ENCODE data around the gene NT5C1A.

The NT5C1A gene

DNA sequence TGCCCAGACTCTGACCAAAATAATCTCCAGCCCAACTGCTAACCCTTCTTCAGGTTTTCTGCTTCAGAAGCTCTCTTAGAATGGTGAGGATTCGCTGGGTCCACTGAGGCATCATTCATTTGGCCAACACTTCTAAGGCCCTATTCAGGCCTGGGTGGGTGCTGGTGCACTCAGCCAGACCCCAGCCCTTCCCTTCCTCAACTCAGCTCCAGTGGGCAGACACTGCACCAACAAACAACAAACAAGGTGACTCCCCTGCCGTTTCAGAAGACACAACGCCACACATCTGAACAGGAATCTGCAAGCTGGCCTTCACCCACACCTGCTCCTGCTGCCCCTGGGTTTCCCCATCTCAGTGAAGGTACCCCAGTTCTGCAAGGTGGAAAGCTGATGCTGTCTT is 38.5 kb downstream of the NT5C1A start:
- no peak for DNase-seq

DNA sequence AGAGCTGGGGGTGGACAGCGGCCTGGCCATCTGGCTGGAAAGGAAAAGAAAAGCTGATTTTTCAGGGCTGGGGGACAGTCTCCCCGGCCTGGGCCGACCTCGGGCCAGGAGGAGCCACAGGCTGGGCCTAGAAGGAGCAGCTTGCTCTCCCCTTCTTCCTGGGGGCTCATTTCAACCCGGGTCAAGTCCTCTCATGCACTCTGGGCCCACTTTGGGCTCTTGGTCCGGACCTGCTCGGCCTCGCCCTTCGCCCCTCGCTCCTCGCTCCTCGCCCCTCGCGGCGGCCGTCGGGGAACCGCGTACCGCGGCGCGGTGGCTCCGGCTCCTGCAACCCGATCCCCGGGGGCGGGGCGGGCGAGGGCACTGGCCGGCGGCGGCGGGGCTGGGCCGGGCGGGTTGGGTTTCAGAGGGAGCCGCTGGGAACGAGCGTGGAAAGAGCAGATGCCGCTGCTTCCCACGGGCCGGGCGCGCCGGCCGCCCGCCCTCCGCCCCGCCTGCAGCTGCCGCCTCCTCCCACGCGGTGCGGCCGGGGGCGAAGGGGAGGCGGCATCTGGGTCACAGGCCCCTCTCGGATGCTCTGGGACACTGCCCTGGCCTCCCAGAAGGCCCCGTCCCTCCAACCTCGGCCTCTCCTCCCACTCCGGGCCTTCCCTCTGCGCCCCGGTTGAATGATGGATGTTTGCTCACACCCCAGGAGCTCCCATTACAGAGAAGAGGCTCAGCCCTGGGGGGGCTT is 39.1 kb downstream of the NT5C1A start:
- DNase-seq: peak; percentile 80

DNA sequence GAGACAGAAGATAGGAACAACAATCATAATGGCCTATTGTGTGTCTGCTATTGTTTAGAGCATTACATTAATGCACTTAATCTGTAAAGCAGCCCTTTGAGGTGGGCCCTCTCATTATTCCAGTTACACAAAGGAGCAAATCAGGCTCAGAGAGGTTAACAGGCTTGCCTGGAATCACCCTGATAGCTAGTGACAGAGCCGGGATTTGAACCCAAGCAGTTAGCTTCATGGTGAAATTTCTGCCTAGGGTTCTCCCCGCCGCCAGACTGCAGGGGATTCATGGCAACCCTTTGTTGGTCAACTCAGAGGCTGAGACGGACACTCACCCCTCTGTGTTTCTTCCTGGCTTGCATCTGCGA is 39.6 kb downstream of the NT5C1A start:
- DNase-seq: no peak

DNA sequence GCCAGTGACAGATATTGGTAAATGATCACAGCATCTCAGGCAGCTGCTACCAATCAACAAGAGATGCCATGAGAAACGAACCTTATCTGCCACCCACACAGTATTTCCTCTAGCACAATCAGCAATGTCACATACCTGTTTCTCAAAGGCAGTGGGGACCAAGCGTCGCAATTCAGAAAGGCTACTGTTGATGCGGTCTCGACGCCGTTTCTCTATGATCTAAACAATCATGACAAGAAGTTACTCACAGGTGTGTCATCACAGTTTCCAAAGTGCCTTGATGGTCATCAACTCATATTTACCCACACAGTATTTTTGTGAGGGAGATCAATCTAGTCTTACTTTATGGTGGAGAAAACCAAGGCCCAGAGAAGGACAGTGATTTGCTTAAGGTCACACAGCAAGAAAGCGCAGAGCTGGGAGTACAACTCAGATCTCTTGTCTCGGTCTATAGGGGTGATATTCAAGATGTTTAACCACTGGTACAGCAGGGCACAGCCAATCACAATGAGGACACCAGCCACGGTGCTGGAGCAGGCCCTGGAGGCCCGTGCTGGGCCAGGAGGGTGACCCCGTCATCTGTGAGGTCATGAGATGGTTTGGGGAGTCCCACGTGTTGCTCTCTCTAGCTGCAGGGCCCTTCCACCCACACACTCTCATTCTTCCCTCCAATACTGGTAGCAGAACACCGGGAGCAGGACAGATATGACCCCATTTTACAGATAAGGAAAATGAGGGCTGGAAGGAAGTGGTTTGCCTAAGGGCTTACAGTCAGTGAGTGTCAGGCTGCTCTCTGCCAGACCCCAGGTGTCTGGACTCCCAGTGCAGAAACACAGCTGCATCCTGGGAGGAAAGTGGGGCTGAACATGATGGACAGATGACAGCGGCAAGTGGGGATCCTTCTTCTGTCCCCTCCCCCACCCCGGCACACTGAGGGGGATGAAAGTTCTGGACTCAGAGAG is 40.3 kb downstream of the NT5C1A start:
- DNase-seq: no peak

DNA sequence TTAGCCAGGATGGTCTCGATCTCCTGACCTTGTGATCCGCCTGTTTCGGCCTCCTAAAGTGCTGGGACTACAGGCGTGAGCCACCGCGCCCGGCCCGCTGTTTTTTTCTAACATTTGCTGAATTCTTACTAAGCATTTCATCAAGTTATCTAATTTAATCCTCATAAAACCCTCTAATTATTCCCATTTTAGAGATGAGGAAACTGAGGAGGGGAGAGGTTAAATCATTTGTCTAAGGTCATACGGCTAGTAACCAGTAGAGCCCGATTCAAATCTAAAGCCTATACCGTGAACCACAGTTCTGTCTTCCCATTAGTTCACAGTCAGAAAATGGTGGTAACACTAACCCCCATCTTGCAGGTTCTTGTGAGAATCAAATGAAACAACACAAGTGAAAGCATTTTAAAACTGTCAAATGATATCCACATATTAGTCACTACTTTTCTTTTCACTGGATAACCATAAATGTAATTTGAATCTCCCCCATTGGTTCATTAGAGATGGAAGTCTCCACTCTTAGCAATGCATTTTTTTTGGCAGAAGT is 43.0 kb downstream of the NT5C1A start:
- no peak for DNase-seq

DNA sequence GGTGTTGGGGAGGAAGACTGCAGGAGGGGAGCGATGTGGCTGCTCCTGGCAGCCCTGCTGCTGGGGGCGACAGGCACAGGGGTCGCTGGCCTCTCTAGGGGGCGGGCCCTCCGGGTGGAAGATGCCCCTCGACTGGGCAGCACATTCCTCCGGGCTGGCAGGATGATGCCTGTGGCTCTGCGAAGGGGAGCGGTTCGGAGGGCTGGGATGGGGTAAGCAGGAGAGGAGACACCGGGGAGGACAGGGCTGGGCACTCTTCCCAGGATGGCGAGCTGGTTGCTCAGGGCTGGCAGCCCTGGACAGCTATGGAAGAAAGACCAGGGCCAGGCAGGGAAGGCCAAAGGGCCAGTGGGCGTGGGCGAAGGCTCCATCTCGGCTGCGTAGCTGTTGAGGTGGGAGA is 45.3 kb downstream of the NT5C1A start:
- no peak for DNase-seq

DNA sequence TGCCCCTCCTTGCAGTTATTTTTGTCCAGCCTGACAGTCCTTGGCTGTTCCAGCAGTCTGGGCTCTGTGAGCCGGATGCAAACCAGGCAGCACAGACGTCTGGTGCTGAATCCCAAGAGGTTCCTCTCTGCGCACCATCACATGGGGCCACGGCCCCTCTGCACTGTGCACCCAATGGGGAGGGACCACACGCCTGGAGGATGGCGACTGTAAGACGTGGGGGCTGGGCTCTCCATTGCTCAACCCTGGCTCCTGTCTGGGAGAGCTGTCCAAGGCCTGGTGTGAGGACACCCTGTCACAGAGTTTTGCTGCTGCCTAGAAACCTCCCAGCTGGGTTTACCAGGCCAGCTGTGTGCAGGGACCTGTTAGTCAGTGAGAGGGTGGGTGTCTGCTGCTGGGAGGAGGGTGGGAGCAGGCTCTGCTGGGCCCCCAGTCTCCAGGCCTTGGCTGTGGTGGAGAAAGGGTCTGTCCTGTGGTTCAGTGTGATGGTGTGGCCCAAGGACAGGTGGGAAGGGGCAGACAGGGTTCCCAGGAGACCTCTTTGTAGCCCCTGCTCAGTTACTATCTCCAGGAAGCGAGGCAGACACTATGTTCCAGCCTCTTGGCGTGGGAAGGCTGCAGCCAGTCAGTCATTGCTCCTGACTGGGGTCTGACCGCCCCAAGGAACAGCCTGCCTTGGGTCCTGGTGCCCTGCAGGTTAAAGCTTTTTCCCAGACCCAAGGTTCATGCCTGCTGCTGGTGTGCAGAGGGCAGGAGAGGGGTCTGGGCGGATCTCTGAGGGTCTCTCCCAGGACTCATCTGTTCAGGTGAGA is 46.2 kb downstream of the NT5C1A start:
- DNase-seq: no peak

DNA sequence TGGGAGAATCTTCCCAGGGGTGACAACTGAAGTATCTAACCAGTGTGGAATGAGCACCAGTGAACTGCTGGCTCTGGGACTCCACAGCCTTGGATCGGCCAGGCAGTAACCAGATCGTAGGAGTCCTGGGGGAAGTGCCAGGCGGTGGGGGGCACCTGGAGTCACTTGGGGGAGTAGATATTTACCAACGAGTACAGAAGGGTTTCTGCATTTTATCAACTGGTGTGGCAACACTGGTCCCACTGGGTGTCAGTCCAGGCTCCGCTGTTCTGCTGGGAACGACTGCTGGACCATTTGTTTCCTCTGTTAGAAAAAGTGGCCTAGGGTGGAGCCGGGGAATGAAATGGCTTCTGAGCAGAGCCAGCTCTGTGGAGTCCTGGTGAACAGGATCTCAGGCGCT is 46.9 kb downstream of the NT5C1A start:
- no peak for DNase-seq

DNA sequence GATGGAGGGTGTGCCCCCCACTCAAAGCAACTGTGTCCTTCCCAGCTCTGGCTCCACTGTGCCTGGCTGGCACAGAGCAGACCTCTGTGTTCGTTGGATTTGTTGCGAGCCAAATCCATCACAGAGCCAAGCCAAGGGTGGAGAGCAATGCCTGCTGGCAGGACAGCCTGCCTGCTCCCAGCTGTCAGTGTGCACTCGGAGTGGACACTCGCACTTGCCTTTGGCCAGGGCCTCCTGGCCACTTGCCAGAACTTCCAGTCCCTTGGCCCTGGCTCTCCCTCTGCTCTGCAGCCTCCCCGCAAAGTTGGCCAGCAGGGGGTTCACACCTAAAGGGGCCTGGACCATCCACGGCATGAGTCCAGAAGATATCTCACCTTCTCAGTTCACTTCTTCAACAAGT is 48.9 kb downstream of the NT5C1A start:
- DNase-seq: no peak

DNA sequence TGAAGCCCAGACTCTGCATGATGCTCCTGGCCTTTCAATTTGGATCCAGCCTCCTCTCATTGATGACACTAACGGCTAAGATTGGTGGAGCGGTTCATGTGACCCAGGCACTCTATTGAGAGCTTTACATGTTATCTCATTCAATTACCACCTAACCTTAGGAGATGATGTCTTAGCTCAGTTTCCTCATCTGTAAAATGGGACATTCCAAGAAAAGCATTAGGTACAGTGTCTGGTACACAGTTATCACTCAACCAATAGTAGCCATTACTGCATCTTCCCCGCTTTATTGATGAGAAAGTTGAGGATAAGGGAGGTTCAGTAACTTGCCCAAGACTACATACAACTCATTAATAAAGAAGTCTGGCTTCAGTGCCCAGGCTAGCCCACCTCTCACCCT is 49.5 kb downstream of the NT5C1A start:
- no peak for DNase-seq

DNA sequence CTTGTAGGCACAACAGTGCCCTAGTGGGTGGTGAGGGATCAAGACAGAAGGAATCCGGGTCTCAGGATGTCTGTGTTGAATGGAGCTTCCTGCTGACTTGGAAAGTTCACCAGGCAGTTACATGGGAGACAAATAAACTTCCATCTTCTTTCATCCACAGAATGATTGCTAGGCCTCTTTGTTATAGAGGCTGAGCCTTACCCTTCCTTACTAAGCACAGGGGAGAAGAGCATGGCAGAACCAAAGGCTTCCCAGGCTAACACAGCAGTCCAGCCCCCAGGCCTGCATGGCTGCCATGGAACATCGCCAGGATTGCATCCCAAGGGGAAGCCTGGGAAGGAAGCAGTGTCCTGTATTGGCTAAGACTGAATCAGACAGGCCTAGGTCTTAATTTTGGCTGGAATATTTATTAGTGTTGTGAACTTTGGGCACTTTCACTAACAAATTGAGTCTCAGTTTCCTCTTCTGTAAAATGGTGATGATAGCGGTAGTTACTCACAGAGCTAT is 51.2 kb downstream of the NT5C1A start:
- no peak for DNase-seq

DNA sequence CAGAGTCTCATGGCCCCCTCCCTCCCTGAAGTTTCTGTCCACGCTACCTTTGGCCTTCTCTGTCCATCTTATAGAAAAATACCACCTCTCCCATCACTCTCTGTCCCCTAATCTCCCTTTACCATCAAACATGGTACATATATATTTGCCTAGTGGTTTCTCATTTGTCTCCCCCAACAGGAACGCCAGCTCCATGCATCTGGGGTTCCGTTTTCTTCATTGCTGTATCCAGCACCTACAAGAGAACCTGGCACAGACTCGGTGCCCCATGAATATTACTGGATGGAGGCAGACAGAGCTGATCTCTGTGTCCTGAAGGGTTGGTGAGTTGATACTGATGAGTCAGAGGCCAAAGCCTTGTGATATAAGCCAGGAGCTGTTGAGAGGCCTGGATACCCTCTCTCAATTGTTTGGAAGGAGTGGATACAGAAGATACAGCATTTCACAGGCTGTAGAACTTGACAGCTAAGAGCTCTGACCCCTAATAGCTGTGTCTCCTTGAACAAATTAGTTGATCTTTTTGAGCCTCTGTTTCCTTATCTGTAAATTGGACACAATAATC is 54.3 kb downstream of the NT5C1A start:
- no peak for DNase-seq

DNA sequence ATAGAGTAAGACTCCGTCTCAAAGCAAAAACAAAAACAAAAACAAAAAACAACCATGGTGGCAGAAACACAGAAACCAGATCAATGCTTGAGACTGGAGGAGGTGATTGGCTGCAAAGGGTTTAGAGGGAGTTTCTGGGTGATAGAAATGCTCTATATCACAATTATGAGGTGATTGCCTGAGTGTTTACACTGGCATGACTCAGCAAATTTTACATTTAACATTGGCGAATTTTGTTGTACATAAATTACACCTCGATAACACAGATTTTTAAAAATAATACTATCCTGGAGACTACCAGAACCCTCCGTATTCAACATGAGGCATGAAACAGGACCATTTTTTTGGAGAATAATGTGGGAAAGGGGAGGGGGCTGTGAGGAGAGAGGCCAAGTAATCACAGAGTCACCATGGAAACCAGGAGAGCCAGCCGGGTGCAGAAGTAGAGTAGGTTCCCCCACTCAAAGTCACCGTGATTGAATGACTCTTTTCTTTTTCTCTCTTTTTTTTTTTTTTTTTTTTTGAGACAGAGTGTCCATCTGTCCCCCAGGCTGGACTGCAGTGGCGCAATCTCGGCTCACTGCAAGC is 56.7 kb downstream of the NT5C1A start:
- DNase-seq: no peak

DNA sequence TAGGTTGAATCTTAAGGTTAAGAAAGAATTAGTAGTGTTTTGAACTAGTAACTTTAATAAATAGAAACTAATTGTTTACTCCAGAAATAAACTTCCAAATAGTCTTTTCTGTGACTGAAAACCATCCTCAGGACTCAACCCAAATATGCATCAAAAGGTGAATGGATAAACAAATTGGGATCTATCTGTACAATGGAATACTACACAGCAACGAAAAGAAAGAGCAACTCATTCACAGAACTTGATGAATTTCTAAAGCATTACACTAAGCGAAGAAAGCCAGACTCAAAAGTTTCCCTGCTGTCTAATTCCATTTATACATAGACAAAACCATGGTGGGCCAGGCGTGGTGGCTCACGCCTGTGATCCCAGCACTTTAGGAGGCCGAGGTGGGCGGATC is 57.4 kb downstream of the NT5C1A start:
- no peak for DNase-seq

DNA sequence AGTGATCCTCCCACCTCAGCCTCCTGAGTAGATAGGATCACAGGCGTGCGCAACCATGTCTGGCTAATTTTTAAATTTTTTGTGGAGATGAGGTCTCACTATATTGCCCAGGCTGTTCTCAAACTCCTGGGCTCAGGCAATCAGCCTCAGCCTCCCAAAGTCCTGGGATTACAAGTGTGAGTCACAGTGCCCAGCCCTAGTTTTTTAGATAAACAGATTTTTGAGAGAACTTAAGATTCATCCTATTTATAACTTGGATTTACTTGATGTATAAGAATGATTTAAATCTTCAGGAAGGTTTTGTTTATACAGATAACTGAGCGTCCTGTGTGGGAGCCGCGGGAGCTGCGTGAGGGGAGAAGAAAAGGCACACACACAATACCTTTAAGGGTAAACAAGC is 58.7 kb downstream of the NT5C1A start:
- DNase-seq: no peak

DNA sequence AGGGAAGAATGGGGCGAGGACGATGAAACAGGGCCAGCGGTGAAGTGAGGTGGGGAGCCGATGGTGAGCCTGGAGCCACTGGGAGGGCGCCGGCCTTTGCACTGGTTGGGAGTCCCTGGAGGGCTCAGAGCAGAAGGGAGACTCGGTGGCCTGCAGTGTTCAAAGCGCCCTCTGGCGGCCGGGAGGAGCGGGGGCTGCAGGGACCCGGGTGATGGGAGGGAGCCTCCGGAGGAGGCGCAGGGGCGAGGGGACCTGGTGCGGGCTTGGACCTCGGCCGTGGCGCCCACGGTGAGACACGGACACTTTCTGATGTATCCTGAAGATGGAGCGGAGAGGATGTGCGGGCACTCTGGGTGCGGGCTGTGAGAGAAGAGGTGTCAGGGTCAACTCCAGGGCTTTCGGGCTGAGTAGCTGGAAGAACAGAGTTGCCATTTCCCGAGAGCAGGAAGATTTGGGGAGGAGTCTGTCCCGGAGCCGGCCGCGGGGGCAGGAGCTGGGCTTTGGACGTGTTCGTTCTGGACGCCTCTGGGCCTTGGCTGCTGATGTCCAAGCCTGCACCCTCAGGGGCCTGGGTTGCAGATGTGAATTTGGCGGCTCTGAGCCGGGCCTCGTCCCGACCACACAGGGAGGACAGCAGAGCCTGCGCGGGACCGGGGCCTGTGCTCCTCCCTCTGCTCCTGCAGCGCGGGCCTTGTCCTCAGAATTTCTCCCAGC is 62.1 kb downstream of the NT5C1A start:
- DNase-seq: peak; percentile 68
